Stimulated activated CD8-positive, alpha-beta memory T cell treated with anti-CD3 and anti-CD28 coated beads, Interleukin-4, amount 100 ng/mL, for 48 hours (primary cell): ENCODE measurements around the gene ZNF512.

Experiments used
- DNase-seq: peaks from one replicate; pipeline ENCODE4 v3.0.0-alpha.2; 2020

Gene ZNF512

GRCh38 chr2:27638037-27638637 is 55.3 kb downstream of the ZNF512 start:
- DNase-seq, result no peak

DNA sequence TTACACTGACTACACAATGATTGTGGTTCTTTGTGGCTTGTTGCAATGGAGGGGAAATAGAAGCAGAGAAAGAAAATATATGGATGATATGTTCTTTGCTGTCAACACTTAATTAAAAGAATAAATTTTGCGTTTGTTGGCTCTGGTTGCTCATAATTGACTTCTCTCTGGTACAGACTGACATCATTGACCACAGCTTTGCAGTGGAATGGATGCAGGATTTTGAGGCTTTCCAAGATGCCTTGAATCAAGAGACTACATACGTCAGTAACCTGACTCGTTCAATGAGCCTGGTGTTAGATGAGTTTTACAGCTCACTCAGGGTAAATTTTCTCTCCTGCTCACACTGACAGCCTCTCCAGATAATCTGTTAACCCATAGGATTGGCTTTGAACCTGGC is 55.9 kb downstream of the ZNF512 start:
- DNase-seq, result no peak

GRCh38 chr2:27640722-27641245 is 57.9 kb downstream of the ZNF512 start:
- DNase-seq, result no peak

- DNase-seq, result no peak
Measured at GRCh38 chr2:27645197-27645596, 62.4 kb downstream of the ZNF512 start.

GRCh38 chr2:27647289-27647688 is 64.4 kb downstream of the ZNF512 start:
- no peak for DNase-seq

GRCh38 chr2:27647737-27648136 is 64.9 kb downstream of the ZNF512 start:
- DNase-seq, result no peak

DNA sequence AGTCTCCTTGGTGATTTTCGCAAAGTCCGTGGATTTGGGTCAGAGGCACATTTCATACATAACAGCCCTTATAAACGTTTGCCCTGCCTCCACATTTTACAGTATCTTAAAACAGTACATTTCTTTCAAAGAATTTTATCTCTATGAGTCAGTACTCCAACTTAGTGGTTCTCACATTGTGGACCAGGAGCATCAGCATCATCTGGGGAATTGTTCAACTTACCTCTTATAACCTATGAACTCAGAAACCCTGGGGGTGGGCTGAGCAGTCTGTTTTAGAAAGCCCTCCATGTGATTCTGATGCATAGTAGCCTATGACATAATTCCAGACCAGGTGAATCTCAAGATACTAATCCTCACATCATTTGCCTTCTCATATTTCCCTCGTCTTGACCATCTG is 68.2 kb downstream of the ZNF512 start:
- DNase-seq, result no peak

DNA sequence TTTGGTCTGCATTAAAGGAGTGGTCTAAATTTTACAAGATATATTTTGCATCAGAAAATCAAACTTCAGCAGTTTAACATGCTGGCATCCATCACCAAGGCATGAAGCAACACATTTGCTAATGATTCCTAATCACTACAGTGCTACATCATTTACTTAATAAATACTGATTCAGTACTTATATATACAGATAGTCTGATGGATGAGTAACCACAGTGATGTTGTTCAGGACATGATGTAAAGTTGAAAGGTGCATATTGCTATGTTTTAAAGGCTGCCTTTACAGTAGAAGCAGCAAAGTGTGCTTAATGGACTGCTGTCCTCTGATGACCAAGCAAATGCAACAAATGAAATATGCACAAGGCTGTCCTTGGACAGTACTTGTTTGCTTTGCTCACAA is 69.5 kb downstream of the ZNF512 start:
- DNase-seq, result no peak

- no peak for DNase-seq
Measured at GRCh38 chr2:27652790-27653189, 69.9 kb downstream of the ZNF512 start.

DNA sequence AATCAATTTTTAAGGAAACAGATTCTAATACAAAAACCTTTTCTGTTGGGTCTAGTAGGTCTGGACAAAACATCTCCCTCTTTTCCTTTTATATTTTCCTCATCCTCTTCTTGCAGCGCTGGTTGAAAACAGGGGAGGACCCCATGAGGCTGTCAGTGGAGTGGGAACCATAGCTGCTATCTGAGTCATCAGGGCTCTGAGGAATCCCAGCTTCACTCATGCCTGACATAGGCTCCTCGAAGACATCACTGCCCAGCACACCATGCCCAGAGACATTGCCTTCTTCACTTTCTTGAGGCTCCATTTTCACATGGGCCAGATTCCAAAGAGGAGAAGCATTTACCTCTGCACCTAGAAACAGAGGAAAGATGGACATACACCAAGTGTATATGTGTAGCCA is 70.6 kb downstream of the ZNF512 start:
- no peak for DNase-seq

GRCh38 chr2:27655155-27655951 is 72.5 kb downstream of the ZNF512 start:
- no peak for DNase-seq

DNA sequence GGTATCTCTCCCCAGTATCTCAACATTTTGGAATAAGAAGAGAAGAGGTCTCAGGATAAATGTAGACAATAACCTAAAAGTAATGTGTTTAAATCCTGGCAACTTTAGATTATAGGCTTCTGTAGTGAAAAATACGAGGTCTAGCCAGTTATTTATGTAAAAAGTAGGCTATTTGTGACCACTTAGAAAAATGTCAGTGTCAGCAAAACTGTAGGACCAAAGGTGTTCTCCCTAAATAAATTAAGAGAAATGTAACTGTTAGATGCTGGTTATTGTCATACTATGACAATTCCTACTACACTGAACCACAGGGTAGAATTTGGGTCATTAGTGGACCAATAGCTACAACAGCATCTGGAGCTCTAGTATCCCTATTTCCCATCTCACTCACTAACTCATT is 78.5 kb downstream of the ZNF512 start:
- no peak for DNase-seq

- DNase-seq, result peak; percentile 83
Measured at GRCh38 chr2:27663285-27664153, 80.7 kb downstream of the ZNF512 start, which contains the start of the genes SLC4A1AP and SUPT7L. TSS of gene SLC4A1AP (plus strand) at chr2:27663889. CDS start at chr2:27663915, 26 bp downstream. TSS of gene SUPT7L (minus strand) at chr2:27663614. CDS start at chr2:27662192, 1,422 bp downstream.

GRCh38 chr2:27664154-27664574 is 81.3 kb downstream of the ZNF512 start:
- no peak for DNase-seq

- no peak for DNase-seq
Measured at GRCh38 chr2:27664622-27665363, 82.0 kb downstream of the ZNF512 start.

GRCh38 chr2:27667446-27667845 is 84.6 kb downstream of the ZNF512 start:
- no peak for DNase-seq

- DNase-seq, result no peak
Measured at GRCh38 chr2:27671235-27671634, 88.4 kb downstream of the ZNF512 start.
